GM18873 (cell line): ENCODE results near the gene APOL6.
"Not testable (repeated sequence)": the region's sequence is repeated elsewhere in the genome, so short reads cannot be mapped to it uniquely, and the experiment has no call there.

Source experiments
- ATAC-seq: cut with Tn5 transposase; IDR thresholded peaks from one replicate; pipeline ENCODE4 v1.9.1; 2021; ENCODE audit warnings: mild to moderate bottlenecking, moderate library complexity, moderate number of reproducible peaks; ENCODE audit not compliant: unreplicated experiment, low FRiP score

Gene APOL6

GRCh38 chr22:35674335-35674734 lies 26.1 kb downstream of the APOL6 start:
- no peak for ATAC-seq

GRCh38 chr22:35676065-35676464 lies 27.8 kb downstream of the APOL6 start:
- not testable (repeated sequence) for ATAC-seq

DNA sequence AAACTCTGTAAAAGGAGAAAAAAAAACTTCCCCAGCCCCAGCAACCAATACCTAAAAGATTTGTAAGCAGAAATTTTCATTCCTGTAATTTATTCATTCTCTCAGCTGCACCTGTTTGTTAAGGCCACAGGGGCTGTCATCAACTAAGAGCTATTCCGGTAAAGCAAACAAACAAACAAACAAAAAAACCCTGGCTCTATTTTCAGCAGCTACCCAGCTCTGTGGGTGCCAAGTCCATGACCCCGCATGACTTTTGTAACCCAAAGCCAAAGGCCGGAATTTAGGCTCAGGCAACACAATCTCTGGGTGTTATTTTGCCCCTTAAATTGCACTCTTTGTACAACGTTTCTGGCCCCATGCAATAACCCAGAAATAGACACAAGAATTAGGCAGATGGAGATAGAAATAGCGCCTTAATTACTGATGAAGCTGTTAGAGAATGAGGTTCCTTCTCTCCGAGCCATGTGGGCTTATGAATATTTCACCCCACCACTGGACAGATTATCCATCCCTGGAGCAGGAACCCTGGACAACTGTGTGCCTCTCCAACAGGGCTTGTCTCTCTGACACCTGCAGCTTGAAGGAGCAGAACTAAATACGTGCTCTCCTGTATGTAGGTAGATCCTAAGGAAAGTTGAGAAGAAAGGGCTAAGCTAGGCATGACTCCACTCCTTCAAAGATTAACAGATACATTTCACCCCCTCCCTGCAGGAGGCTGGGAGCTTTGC lies 29.4 kb downstream of the APOL6 start:
- no peak for ATAC-seq

GRCh38 chr22:35678836-35679235 lies 30.6 kb downstream of the APOL6 start:
- no peak for ATAC-seq

- not testable (repeated sequence) for ATAC-seq
These were observed 31.2 kb downstream of the APOL6 start for GRCh38 chr22:35679492-35679891.

- ATAC-seq, result no peak
These were observed 33.3 kb downstream of the APOL6 start for GRCh38 chr22:35681454-35682052.

DNA sequence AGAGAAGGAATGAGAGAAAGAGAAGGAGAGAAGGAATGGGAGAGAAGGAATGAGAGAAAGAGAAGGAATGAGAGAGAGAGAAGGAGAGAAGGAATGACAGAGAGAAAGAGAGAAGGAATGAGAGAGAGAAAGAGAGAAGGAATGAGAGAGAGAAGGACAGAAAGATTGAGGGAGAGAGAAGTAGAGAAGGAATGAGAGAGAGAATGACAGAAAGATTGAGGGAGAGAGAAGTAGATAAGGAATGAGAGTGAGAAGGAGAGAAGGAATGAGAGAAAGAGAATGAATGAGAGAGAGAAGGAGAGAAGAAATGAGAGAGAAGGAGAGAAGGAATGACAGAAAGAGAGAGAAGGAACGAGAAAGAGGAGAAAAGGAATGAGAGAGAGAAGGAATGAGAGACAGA lies 35.3 kb downstream of the APOL6 start:
- no peak for ATAC-seq

GRCh38 chr22:35684270-35684700 lies 36.0 kb downstream of the APOL6 start:
- no peak for ATAC-seq

- ATAC-seq, result no peak
These were observed 36.5 kb downstream of the APOL6 start for GRCh38 chr22:35684732-35685131.

- ATAC-seq, result no peak
These were observed 37.5 kb downstream of the APOL6 start for GRCh38 chr22:35685731-35686130.

GRCh38 chr22:35686298-35686697 lies 38.1 kb downstream of the APOL6 start:
- ATAC-seq, result no peak

DNA sequence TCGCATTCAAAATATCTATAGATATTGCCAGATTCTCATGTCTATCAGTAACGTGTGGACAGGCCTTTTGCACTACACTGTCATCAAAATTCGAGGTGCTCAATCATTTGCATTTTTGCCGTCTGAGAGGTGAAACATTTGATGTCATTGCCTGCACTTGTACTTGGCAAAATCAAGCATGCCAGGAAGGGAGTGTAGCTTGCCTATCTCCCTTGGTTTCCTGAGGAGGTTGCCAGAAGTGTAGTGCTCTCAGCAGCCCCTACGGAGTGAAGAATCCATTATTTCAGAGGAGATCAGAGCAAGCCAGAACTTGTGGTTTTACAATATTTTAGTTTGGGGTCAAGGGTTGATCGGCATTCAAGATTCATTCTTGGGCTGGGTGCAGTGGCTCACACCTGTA lies 39.2 kb downstream of the APOL6 start:
- no peak for ATAC-seq

DNA sequence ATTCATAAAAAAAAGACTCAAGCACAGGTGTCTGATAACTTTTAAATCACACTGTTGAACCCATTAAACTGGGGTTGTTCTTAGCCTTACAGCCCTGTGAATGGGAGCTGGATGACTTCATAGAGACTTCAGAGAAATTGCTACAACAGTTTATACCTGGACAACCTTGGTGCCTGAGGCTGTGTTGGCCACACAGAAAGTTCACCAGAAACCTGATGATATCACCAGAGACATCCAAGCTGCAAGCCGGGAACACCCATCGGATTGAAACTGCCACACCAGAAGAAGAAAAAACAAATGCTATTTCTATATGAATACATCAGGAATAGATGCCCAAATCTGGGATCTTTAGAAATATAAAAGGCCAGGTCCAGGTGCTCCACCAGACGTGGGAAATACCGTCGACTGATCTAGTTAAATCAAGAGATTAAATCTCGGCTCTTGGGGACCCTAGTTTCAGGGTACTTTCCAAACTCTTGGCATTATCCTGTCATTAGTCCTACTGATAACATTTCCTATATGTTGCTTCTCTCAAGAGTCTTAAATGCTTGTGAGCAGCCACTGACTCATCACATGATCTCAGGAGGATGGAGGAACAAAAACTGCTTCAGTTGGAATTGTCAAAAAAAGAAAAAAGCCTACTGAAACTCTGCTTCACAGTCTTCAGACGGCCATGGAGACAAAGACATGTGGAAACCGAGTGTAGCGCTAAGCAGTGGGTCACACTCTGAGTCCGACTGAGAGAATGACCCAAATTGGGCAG lies 40.8 kb downstream of the APOL6 start:
- no peak for ATAC-seq

DNA sequence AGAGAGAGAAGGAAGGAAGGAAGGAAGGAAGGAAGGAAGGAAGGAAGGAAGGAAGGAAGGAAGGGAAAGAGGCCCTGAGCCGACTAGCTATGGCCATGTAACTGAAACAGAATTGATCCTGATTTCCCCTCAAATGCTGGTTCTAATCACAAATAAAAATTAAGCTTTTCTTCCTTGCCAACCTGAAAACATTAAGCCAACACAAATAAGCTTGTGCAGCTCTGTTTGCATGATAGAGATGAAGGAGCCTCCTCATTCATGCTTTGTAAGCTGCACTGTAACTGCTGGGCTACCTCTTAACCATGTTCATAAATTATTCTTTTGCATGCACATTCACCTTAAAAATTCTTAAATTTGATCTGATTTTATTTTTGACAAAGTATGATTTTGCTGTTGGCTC lies 41.8 kb downstream of the APOL6 start:
- no peak for ATAC-seq

- ATAC-seq, result no peak
These were observed 47.0 kb downstream of the APOL6 start for GRCh38 chr22:35695202-35695601.

DNA sequence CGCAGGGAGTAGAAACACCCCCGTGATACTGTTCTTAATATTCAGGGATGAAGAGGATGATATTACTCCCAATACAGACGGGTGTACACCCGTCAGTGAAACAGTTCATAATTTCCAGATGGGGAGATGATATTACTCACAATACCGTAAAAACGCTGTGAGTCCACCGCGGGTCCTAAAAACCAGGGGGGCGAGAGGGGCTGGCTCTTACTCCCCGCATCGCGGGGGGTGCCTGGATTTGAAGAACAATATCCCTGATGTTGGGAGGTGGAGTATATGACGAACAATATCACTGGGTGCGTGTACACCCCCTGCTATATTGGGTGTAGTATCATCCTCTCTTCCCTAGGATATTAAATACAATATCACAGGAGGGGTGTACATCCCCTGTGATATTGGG lies 48.9 kb downstream of the APOL6 start:
- no peak for ATAC-seq

- ATAC-seq, result not testable (repeated sequence)
These were observed 51.6 kb downstream of the APOL6 start for GRCh38 chr22:35699852-35700251.

GRCh38 chr22:35703861-35704584 lies 55.8 kb downstream of the APOL6 start:
- no peak for ATAC-seq

- ATAC-seq, result no peak
These were observed 56.9 kb downstream of the APOL6 start for GRCh38 chr22:35705141-35705540.

GRCh38 chr22:35708453-35708852 lies 60.2 kb downstream of the APOL6 start:
- no peak for ATAC-seq

- ATAC-seq, result no peak
These were observed 60.7 kb downstream of the APOL6 start for GRCh38 chr22:35708917-35709316.
